Caki2 (cell line): ENCODE data around the gene SSH2. TPM values are rescaled to one million over a fixed set of nuclear protein-coding genes. Genes with fewer than 3 reads are reported as not detected.

Experiments
- DNase-seq: peaks from one replicate; pipeline ENCODE4 v3.0.0-alpha.2; 2015; ENCODE audit warnings: low read depth
- in situ Hi-C: cut with HindIII; loops from 2 replicates; pipeline ENCODE4 v1.10.0; 2016; ENCODE audit warnings: low sequenced_read_pairs, low pct_unique_long_range_greater_than_20kb, mixed read lengths
- total RNA-seq: library from RNA; depleted of rRNA; stranded (reverse); fragments of >200 nt; shearing (Covaris generic); gene quantifications from 2 replicates; pipeline ENCODE4 v1.2.3, GENCODE V29; 2014; ENCODE audit warnings: low replicate concordance

SSH2 gene
- total RNA-seq, 1 experiment from 2014 or later, result 28.6 TPM

DNA sequence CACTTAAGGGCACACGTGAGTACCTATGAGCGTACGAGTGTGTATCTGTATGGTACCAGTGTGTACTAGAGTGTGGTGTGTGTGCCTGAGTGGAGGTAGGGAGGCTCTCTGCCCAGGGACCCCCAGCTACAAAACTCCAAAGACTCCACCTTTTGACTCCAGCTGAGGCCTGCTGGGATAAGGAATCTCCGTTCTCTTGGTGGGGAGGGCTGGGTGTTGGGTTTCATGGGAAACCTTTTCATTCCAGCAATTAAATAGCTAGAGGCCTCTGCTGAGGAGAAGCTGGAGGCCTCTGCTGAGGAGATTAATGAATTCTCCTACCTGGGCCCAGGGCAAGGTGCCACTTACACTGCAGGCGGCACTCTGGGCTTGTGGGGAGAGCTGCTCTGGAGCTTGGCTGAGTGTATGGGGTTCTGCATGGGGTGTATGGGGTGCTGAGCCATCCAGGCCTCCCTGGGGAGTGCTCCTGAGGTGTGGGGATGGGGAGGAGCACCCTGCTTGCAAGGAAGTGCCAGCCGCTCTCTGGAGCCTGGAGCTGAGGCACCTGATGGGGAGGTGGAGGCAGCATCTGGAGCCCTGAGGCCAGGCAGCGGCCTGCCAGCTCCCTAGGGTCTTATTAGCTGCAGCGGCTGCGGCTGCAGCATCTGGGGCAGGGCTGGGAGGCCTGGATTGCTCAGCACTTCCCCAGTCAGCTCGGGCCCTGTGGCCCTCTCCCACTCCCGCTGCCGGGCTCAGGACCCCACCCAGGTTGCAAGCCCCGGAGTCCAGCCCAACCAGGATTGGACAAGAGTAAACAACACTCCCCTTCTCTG lies 332.5 kb downstream of the SSH2 start:
- in situ Hi-C loops, result no loop called here
- no peak for DNase-seq

DNA sequence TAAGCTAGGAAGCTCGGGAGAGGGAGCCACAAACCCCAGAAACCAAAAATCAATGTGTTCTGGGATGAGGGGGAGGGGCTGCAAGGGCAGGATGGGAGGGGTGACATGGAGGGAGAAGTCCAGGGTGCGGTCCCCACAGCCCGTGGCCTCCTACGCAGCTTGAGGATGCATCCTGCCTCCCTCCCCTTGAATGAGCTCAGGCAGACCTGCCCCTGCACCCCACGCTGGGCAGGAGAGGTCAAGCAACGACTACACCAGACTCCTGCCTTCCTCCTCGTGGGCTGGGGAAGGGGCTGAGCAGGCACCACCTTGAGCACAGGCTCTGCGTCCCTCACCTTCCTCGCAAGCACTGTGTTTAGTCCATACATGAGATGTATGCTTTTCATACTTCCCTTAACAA lies 333.2 kb downstream of the SSH2 start:
- DNase-seq, result no peak
- in situ Hi-C loops, result no loop called here

DNA sequence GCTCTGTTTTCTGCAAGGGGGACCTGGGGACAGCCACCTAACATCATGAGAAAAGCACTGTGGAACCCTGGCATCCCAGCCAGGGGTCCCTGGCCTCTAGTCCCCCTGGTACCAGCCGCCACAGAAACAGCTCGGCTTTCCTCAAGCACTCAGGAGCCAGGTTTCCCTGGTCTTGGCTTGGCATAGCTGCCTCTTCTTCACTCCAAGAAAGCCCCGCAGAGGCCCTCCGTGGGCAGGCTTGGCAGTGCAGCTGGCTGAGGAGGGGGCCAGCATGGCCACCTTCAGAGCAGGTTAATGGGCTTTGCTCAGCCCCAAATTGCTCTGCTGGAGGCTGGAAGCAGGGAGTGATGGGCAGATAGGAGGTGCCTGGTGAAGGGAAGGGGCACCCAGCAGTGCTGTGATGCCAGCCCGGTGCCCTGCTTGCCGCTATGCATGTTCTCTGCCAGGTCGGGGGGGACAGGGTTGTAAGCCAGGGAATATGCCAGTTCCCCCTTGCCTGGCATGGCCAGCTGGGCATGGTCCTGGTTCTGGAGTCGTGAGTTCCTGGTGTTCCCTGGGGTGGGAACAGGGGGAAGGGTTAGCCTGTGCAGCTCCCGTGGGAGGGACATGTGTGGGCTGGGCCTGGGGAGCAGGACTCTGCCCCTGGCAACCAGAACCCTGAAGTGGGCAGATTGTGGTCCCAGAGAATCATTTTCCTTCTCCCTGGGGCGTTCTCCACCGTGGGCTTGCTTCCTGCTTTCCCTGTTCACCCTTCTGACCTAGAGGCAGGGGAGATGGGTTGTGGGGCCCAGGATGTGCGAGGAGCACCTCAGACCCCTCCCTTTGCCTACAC lies 333.9 kb downstream of the SSH2 start:
- DNase-seq, result no peak
- in situ Hi-C loops, result no loop called here

DNA sequence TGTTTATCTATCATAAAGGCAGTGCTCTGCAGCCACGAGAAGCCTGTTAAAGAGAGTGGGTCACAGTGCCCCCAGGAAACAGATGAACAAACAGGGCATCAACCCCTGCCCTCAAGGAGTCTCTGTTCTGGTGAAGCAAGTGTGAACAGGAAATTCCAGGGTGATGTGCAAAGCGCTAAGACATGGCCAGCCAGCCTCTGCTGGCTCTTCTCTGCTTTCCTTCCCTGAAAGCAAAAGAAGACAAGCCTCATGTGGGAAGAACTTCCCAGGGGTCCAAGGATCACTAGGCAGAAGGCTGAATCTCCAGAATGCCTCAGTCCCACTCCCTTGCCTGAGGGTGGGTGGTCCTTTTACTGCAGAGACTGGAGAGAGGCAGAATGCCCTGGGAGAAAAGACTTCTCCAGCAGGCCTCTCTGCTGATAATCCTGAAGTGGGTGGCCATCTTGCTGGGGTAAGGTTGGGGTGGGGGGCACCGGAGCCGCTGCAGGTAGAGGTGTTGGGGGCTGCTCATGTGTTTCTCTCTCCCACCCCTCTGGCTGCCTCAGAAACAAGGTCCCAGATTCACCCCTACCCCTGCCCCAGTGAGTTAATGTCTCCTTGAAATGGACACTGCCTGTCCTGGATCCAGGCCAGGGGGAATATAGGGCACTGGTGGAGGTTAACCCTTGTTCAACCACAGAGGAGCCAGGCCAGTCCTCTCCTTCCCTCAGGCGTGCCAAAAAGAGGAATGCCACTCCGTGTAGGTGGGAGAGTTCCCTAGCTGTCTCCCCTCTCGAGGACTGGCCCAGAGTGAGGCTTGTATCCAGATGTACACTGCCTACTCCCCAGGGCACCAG lies 334.7 kb downstream of the SSH2 start:
- in situ Hi-C loops, result no loop called here
- no peak for DNase-seq

DNA sequence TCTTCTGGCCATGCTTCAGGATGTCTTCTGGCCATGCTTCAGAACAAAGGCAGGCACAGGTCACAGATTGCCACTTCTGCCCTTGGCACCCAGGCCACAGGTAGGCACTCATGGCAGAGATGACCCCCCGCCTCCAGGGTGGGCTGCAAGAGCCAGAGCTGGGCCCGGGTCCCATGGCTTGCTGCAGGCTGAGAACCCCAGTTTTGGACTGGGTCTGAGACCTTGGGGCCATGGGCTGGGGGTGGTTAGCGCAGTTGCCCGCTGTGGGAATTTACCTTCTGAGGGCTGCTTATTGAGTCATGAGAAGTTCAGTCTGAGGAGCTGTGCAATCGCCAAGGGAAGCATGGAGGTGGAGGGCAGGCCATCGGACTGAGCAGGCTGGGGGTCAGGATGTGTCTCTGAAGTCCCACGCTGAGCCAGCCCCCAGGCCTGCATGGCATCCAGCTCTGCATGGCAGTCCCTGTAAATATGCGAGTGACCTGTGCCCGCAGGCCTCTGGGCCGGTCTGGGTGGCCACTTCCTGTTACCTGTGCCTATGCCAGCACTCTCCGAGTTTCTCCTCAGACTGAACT lies 335.4 kb downstream of the SSH2 start:
- in situ Hi-C loops, result no loop called here
- no peak for DNase-seq

DNA sequence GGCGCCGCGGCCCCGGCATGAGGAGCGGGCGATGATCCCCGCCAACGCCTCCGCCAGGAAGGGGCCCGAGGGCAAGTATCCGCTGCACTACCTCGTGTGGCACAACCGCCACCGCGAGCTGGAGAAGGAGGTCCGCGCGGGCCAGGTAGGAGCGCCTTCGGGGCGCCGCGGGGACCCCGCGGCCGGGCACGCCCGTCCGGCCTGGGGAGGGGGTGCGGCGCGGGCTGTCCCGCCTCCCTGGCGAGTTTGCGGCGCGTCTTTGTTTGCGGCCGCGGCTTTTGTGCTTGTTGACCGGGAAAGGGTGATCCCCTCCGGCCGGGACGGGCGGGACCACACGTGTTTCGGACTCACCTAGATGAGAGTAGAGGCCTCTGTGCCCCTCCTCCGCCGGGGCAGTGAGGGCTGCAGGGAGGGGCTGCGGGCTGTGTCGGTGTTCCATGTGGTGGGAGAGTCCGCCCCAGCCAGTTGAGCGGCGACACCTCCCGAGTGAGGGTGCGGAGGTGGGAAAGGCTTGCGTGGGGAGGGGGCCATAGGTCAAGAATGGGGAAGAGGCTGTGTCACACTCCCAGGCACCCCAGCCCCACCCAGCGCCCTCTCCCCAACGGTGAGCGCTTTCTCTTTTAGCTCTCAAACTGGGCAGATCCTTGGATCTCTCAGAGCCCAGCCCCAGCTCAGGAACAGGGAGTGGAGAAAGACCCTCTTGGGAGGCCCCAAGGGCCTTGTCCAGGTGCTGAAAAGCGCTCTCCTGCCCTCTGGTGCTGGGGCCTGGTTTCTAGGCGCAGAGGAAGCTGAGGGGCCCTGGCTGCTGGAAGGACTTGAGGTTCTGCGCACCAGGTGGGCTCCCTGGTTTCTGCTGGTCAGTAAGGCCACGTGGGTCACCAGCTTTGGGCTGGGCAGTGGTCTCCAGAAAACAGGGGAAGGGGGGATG lies 336.2 kb downstream of the SSH2 start:
- in situ Hi-C loops, result no loop called here
- peak; percentile 27 for DNase-seq

DNA sequence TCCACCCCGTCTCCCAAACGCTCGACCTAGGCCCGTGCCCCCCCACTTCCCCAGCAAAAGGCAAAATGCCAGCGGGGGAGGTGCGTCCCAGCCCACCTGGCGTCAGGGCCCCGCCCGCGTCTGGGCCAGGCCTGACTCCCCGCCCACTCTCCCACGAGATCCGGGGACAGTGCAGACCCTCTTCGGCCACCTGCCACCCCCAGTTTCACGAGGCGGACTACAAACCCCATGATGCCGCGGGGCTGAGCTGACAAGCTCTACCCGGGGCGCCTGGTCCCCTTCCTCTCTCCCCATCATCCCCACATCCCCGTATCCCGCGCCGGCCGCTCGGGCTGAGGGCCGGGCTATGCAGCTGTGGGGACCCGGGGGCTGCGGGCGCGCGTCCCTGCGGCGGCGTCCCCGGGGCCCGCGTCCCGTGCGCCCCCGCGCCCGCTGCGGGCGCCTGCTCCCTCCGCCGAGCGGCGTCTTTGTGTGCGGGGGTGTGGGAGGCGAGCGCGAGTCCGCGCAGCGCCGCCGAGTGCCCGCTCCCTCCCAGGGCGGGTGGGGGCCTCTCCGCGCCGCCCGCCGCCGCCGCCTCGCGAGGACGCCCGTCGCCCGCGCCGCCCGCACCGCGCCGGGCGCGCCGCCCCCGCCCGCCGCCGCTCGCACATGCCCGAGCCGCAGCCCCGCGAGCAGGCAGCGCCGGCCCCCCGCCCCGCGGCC lies 337.0 kb downstream of the SSH2 start, which contains the start of gene ANKRD13B:
TSS of gene ANKRD13B (plus strand) at position 283 of the 702 bp plus-strand sequence. CDS start 490 bp downstream, outside the sequence.
- in situ Hi-C loops, result no loop called here
- peak; percentile 41 for DNase-seq

DNA sequence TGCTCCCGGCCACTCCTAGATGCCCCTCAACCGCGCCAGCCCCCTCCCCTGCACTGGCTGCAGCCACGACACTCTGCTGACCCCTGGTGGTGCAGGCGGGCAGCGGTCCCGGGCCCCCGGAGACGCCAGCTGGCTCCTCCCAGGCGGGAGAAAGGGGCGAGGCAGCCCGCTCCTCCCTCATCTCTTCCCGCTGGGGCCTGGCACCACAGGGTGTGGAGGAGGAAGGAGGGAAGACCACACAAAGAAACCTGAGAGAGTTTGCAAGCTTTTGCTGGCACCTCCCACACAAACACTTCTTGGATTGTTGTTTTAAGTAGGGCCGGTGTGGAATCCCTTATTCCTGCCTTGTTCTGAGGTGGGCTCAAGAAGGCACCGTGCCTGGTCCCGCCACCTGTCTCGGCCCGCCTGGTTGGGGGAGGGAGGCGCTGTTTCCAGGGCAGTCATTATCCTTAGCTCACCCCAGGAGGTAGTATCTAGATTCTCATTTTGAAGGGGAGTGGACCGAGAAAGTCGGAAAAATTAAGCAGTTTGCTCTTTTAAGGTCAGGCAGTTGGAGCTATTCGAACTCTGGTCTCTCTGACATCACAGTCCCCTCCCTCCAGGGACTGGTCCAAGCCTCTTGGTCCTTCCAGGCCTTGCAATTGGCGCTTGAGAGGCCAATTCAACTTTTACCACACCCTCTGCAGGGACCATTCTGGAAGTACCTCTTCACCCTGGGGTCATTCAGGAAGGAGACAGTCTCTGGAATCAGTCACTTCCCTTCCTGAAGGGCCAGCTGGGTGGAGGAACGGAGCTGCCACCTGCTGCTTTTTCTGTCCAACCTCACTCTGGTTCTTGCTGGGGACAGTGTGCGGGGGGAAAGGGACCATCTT lies 338.1 kb downstream of the SSH2 start:
- in situ Hi-C loops, result no loop called here
- peak; percentile 98 for DNase-seq

DNA sequence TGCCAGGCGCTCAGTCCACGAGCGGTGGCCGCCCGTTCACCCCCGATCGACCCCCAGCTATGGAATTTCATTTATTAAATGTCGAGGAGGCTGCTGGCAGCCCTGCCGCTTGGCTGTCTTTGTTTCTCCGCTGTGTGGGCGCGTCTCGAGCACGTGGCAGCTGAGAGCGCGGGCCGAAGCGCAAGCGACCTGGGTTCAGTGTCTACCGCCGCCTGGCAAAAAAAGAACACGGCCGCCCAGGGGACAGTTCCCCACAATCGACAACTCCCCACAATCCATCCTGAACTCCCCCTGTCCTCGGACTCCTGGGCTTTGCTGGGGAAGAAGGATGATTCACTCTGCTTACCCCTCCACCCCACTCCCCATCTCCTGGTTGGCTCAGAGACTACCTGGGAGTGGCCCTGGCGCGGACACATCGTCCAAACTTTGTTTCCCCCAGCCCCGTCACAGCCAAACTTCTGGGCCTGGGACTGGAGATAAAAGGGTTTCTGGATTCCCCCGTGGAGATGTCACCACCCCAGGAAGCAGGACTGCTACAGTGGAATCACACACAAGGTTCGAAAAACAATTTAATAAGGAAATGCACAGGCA lies 338.8 kb downstream of the SSH2 start:
- in situ Hi-C loops, result no loop called here

DNA sequence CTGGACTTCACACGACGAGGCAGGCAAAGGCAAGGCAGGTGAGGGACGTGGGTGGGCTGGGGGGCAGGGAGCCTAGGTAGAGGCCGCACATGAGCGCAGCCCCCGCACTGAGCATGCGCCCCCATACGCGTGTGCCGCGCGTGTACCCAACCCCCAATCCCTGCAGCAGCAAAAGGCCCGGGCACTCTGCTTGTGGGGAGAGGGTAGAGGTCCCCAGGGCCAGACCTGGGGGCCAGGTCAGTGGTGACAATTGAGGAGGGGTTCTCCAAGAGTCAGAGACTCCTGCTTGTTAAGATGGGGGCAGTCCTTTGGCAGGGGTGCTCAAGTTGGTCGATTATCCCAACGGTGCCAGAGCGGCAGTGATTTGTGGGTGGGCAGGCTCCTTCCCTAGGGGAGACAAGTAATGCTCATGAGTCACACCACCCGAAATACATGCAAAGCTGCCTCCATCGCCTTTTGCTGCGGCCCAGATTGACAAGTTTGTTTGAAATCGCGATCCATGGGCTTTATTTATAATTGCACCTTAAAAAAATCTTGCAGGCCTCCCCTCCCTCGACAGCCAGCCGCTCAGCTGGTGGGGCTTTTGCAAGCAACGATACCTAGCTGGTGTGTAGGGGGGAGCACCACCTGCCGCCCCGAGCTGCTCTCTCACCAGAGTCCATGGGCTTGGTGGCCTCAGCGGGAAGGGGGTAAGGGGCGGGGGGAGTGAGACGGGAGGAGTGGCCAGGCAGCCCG lies 339.4 kb downstream of the SSH2 start:
- no peak for DNase-seq
- in situ Hi-C loops, result no loop called here

More for the DNA sequence above, 338.8 kb downstream of the SSH2 start:
- DNase-seq, result no peak

DNA sequence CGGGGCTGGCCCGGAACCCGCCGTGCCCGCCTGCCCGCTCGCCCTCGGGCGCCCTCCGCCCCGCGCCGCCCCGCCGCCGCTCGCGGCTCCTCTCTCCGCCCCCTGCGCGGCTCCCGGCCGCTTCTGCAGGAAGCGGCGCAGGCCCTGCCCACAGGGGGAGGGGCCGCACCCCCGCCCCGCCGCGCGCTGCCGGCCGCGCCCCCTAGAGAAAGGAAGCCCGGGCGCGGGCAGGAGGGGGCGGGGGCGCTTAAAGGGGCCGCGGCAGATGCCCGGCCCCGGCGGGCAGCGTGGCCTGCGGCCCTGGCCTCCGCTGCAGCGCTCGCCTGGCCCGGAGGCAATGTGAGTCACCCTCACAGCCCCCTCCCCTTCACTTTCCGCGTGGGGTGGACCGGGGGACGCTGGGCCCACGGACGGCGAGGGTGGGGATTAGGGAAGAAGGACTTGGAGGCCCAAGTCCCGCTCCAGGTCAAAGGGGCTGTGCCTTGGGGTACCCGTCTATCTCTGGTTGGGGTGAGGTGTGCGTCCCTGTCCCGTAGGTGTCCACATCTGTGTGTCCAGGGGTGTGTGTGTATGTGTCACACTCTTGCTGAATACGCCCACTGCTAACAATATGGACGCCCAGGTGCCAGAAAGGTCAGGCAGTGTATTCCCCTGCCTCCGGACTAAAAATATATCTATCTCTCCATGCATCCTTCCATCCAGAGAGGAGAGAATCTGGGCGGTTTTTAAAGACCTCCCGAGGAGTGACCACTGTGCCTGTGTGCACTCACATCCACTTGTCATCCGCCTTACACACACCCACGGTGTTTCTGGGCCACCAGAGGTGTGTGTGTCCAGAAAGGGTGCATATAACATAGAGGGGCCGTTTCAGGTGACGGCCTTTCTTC lies 340.3 kb downstream of the SSH2 start, which contains the start of gene GIT1:
TSS of gene GIT1 (minus strand) at position 125 of the 887 bp plus-strand sequence. CDS start 270 bp downstream, outside the sequence.
- in situ Hi-C loops, result no loop called here
- DNase-seq, result peak; percentile 92

DNA sequence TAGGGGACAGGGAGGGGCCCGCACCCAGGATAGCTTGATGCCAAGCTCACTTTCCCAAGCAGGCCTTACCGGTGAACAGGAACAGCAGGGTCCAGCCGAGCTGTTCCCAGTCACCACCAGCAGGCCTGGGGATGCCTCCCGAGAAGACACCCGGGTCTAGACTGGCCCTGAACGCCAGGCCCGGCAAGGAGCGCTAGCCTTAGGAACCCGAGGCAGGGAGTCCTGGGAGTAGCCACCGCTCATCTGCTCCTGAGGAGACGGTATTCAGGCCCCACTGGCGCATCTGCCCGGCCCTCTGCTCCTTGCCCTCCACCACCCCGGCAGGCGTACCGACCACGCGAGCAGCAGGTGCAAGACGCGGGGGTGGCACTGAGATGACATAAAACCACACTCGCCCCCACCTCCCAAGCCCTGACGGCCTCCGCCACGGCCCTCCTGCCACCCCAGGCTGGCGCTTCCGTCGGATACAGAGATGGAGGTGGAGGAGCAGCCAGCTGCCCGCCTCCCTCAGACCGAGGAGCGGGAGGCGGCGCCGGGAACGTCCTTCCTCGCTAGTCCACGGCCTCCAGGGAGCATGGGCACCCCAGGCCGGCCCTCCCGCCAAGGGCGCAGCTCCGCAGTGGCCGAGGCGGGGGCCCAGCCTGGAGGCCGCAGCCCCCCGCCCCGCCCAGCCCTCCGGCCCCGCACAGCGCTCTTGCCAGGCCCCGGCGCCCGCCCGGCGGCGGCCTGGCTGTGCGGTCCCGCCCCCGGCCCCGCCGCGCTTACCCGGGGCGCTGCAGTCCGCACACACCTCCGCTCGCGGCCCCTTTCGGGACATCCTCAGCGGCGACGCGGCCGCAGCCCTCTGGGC lies 341.2 kb downstream of the SSH2 start:
- DNase-seq, result no peak
- in situ Hi-C loops, result no loop called here

DNA sequence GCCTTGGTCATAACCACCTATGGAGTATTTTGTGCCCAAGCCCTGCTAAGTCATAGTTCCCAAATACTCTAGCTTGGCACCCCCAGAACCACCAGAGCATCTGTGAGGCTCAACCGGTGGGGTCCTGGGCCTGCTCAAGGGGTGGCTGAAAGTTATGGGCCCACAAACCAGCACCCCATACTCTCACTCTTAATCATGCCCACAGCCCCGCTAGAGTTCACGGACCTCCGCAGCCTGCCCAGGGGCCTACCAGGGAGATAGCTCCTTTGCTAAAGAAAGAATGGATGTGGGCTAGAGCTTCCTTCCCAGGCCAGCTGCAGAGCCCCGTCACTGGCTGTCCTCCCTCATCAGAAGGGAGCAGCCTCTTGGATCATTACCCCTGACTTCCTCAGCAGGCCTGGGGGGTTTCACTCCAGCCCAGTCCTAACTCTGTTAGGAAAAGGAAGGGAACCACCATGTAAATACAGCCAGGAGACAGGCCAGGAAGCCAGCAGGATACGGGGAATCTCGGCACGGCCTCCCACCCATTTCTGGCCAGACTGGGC lies 341.9 kb downstream of the SSH2 start:
- in situ Hi-C loops, result no loop called here
- no peak for DNase-seq
